Liver (tissue), 9 donors: ENCODE results near the gene CIB4. TPM values are rescaled to one million over a fixed set of nuclear protein-coding genes. Genes with fewer than 3 reads are reported as not detected.

ENCODE experiments used
- DNase-seq: peaks from one replicate; pipeline ENCODE4 v3.0.0-alpha.2; 2017; ENCODE audit warnings: low spot score
- H3K27ac ChIP-seq, 2 donors: one replicate each; pipeline ENCODE4 v1.7.0; 2013; ENCODE audit warnings: inconsistent platforms in 2 of 2, low read length in 2 of 2, control low read depth in 1 of 2, low read depth in 1 of 2, mild to moderate bottlenecking in 1 of 2
- H3K27me3 ChIP-seq, 4 donors: one replicate each; pipeline versions ENCODE4 v1.6.1 to v1.7.0; 2013; ENCODE audit warnings: low read length in 3 of 4, inconsistent platforms in 1 of 4, mild to moderate bottlenecking in 1 of 4, moderate library complexity in 1 of 4; ENCODE audit not compliant: control insufficient read depth in 4 of 4, insufficient read depth in 4 of 4
- H3K36me3 ChIP-seq, 4 donors: one replicate each; pipeline versions ENCODE4 v1.6.1 to v1.7.0; 2013; ENCODE audit warnings: low read length in 3 of 4, mild to moderate bottlenecking in 3 of 4, low read depth in 1 of 4, moderate library complexity in 1 of 4; ENCODE audit not compliant: control insufficient read depth in 4 of 4, insufficient read depth in 3 of 4
- H3K4me1 ChIP-seq, 4 donors: one replicate each; pipeline versions ENCODE4 v1.6.1 to v1.7.0; 2013; ENCODE audit warnings: low read length in 3 of 4, mild to moderate bottlenecking in 3 of 4, moderate library complexity in 1 of 4; ENCODE audit not compliant: control insufficient read depth in 4 of 4, insufficient read depth in 4 of 4
- H3K4me3 ChIP-seq, 3 donors: one replicate each; pipeline versions ENCODE4 v1.6.1 to v1.7.0; 2013; ENCODE audit warnings: low read length in 3 of 3, control low read depth in 1 of 3, low read depth in 1 of 3, mild to moderate bottlenecking in 1 of 3
- H3K9ac ChIP-seq, 2 donors: one replicate each; pipeline ENCODE4 v1.7.0; 2013; ENCODE audit warnings: low read length in 2 of 2, mild to moderate bottlenecking in 2 of 2, moderate library complexity in 2 of 2, control low read depth in 1 of 2, low read depth in 1 of 2
- H3K9me3 ChIP-seq, 4 donors: one replicate each; pipeline versions ENCODE4 v1.6.1 to v1.7.0; 2013; ENCODE audit warnings: low read length in 3 of 4; ENCODE audit not compliant: control insufficient read depth in 4 of 4
- EGR1 ChIP-seq, 2 donors: IDR thresholded peaks; 2 replicates each; pipeline ENCODE4 v1.6.1; 2016 to 2018; ENCODE audit warnings: antibody characterized with exemption in 2 of 2, low read depth in 2 of 2
- FOXA1 ChIP-seq: IDR thresholded peaks from 2 replicates; pipeline ENCODE4 v1.6.1; 2016; ENCODE audit warnings: antibody characterized with exemption
- FOXA2 ChIP-seq: IDR thresholded peaks from 2 replicates; pipeline ENCODE4 v1.6.1; 2016; ENCODE audit warnings: antibody characterized with exemption
- GABPA ChIP-seq, 2 donors: IDR thresholded peaks in 1 of 2; conservative IDR thresholded peaks in 1 of 2; 2 replicates each; pipeline ENCODE4 v1.6.1; 2016; ENCODE audit warnings: antibody characterized with exemption in 2 of 2, mild to moderate bottlenecking in 1 of 2, moderate library complexity in 1 of 2
- HNF4A ChIP-seq, 2 donors: conservative IDR thresholded peaks; 2 replicates each; pipeline ENCODE4 v1.6.1; 2016; ENCODE audit warnings: antibody characterized with exemption in 2 of 2, mild to moderate bottlenecking in 2 of 2
- HNF4G ChIP-seq: IDR thresholded peaks from 2 replicates; pipeline ENCODE4 v1.6.1; 2016; ENCODE audit warnings: antibody characterized with exemption
- JUND ChIP-seq, 2 donors: IDR thresholded peaks; 2 replicates each; pipeline ENCODE4 v1.6.1; 2016; ENCODE audit warnings: antibody characterized with exemption in 2 of 2
- NR2F2 ChIP-seq: IDR thresholded peaks from 2 replicates; pipeline ENCODE4 v1.6.1; 2016; ENCODE audit warnings: antibody characterized with exemption
- RAD21 ChIP-seq, 2 donors: IDR thresholded peaks; 2 replicates each; pipeline ENCODE4 v1.6.1; 2016; ENCODE audit warnings: antibody characterized with exemption in 2 of 2, mild to moderate bottlenecking in 2 of 2
- RXRA ChIP-seq, 2 donors: IDR thresholded peaks; 2 replicates each; pipeline ENCODE4 v1.6.1; 2017 to 2018; ENCODE audit warnings: antibody characterized with exemption in 2 of 2, mild to moderate bottlenecking in 1 of 2
- SP1 ChIP-seq: IDR thresholded peaks from 2 replicates; pipeline ENCODE4 v1.6.1; 2018; ENCODE audit warnings: antibody characterized with exemption, mild to moderate bottlenecking
- TAF1 ChIP-seq: conservative IDR thresholded peaks from 2 replicates; pipeline ENCODE4 v1.6.1; 2016; ENCODE audit warnings: antibody characterized with exemption, mild to moderate bottlenecking
- YY1 ChIP-seq: IDR thresholded peaks from 2 replicates; pipeline ENCODE4 v1.6.1; 2016; ENCODE audit warnings: antibody characterized with exemption, mild to moderate bottlenecking
- WGBS: extraction: QIAGEN DNeasy Blood & Tissue Kit; methylation state at CpG from one replicate; pipeline ENCODE4 v1.1.7; 2013; 5-methylcytosine and 5-hydroxymethylcytosine counted together
- polyA plus RNA-seq, 2 donors: library from polyadenylated mRNA; stranded (reverse) in 1 of 2; unstranded in 1 of 2; fragments of 200-250 nt in 1 of 2; fragments of >200 nt in 1 of 2; fragmentation: Nextera tagmentation in 1 of 2; extraction: Ambion mirVana in 1 of 2; gene quantifications; one replicate each; pipeline versions ENCODE4 v1.2.1 to v1.2.3, GENCODE V29; 2013 to 2015
- total RNA-seq, 2 donors: library from RNA; depleted of rRNA; stranded (reverse); fragments of >200 nt; gene quantifications; one replicate each; pipeline ENCODE4 v1.2.3, GENCODE V29; 2014
- TF ChIP-seq, protein P1 (sequence below): IDR thresholded peaks from 2 replicates; pipeline ENCODE4 v1.6.1; 2016; ENCODE audit warnings: antibody characterized with exemption
- TF ChIP-seq, protein P2 (sequence below): IDR thresholded peaks from 2 replicates; pipeline ENCODE4 v1.6.1; 2016; ENCODE audit warnings: antibody characterized with exemption
- TF ChIP-seq, protein P3 (sequence below): IDR thresholded peaks from 2 replicates; pipeline ENCODE4 v1.6.1; 2016; ENCODE audit warnings: antibody characterized with exemption, mild to moderate bottlenecking
- TF ChIP-seq, protein P4 (sequence below): IDR thresholded peaks from 2 replicates; pipeline ENCODE4 v1.6.1; 2016; ENCODE audit warnings: antibody characterized with exemption
- donor health status: healthy.
- donor health status: healthy.
- donor health status: healthy.
- donor health status: healthy.
- donor health status: healthy.

The CIB4 gene
- total and polyA plus RNA-seq, 4 donors, result not detected

DNA sequence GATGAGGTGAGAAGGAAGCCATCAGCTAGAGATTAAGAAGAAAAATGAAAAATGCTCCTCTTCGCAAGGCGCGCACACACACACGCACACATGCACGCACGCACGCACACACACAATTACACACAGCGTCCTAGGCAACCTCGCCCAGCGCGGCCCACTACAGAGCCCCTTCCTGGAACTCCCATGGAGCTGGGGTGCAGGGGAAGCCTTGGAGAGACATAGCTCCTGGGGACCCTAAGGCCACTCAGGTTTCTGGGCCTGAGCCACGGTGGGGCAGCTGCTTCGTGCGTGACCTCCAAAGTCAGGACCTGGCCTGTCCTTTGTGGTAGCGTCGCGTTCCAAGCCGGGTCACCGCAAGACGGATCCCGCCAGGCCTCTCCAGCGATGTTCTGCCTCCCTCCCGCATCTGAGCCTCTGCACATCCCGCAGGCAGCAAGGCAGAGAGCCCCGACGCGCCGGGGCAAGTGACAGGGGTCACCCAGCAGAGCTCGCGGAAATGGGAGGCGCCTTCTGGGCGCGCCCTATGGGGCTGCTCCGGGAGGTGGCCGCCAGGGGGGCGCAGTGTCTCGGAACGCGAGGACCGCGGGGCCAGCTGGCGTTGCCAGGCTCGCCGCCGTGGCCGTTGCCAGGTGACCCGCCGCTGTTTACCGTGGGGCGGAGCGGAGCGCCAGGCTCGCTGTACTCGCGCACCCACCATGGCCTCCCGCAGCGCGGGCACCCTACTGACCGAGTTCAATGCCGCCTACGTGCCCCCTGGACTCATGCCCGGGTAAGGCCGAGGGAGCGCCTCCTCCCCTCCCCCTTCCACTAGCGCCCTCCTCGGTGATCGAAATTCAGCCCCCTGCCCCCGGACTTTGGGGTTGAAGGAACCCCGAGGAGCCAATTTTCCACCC, 79.0 kb downstream of the CIB4 start:
- no peak overlapping the region for H3K9ac ChIP-seq
- H3K9me3 ChIP-seq, result no peaks in the 10 kb centered on the region
- WGBS, result 17% methylated on average over 69 of the region's 69 CpGs
- no peak for DNase-seq
- H3K36me3 ChIP-seq, result no peaks in the 10 kb centered on the region
- peaks cover 0 to 13% (median 10%) of the 10 kb centered on the region in 4 donors for H3K4me1 ChIP-seq
- peaks cover 0 to 3% (median under 1%) of the 10 kb centered on the region in 4 donors for H3K27me3 ChIP-seq
- H3K27ac ChIP-seq, result no peak overlapping the region
- TF ChIP-seq JUND (IDR thresholded peaks at IDR 0.05) (no peak), EGR1 (IDR thresholded peaks at IDR 0.05; ENCODE audit: low read depth in 2 of 2) (no peak), SP1 (no peak), FOXA1 (peak; percentile 15), RXRA (IDR thresholded peaks at IDR 0.05) (no peak), NR2F2 (no peak), TAF1 (no peak), FOXA2 (no peak), HNF4G (no peak), YY1 (peak; percentile 53), HNF4A (conservative IDR thresholded peaks at IDR 0.05) (no peak)
- TF ChIP-seq, protein P1, sequence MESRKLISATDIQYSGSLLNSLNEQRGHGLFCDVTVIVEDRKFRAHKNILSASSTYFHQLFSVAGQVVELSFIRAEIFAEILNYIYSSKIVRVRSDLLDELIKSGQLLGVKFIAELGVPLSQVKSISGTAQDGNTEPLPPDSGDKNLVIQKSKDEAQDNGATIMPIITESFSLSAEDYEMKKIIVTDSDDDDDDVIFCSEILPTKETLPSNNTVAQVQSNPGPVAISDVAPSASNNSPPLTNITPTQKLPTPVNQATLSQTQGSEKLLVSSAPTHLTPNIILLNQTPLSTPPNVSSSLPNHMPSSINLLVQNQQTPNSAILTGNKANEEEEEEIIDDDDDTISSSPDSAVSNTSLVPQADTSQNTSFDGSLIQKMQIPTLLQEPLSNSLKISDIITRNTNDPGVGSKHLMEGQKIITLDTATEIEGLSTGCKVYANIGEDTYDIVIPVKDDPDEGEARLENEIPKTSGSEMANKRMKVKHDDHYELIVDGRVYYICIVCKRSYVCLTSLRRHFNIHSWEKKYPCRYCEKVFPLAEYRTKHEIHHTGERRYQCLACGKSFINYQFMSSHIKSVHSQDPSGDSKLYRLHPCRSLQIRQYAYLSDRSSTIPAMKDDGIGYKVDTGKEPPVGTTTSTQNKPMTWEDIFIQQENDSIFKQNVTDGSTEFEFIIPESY, result no peak
- TF ChIP-seq, protein P2, sequence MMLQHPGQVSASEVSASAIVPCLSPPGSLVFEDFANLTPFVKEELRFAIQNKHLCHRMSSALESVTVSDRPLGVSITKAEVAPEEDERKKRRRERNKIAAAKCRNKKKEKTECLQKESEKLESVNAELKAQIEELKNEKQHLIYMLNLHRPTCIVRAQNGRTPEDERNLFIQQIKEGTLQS, result no peak
- TF ChIP-seq, protein P3, sequence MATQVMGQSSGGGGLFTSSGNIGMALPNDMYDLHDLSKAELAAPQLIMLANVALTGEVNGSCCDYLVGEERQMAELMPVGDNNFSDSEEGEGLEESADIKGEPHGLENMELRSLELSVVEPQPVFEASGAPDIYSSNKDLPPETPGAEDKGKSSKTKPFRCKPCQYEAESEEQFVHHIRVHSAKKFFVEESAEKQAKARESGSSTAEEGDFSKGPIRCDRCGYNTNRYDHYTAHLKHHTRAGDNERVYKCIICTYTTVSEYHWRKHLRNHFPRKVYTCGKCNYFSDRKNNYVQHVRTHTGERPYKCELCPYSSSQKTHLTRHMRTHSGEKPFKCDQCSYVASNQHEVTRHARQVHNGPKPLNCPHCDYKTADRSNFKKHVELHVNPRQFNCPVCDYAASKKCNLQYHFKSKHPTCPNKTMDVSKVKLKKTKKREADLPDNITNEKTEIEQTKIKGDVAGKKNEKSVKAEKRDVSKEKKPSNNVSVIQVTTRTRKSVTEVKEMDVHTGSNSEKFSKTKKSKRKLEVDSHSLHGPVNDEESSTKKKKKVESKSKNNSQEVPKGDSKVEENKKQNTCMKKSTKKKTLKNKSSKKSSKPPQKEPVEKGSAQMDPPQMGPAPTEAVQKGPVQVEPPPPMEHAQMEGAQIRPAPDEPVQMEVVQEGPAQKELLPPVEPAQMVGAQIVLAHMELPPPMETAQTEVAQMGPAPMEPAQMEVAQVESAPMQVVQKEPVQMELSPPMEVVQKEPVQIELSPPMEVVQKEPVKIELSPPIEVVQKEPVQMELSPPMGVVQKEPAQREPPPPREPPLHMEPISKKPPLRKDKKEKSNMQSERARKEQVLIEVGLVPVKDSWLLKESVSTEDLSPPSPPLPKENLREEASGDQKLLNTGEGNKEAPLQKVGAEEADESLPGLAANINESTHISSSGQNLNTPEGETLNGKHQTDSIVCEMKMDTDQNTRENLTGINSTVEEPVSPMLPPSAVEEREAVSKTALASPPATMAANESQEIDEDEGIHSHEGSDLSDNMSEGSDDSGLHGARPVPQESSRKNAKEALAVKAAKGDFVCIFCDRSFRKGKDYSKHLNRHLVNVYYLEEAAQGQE, result no peak
- peak overlapping the region in 1 of 3 donors; percentile 29 for H3K4me3 ChIP-seq

DNA sequence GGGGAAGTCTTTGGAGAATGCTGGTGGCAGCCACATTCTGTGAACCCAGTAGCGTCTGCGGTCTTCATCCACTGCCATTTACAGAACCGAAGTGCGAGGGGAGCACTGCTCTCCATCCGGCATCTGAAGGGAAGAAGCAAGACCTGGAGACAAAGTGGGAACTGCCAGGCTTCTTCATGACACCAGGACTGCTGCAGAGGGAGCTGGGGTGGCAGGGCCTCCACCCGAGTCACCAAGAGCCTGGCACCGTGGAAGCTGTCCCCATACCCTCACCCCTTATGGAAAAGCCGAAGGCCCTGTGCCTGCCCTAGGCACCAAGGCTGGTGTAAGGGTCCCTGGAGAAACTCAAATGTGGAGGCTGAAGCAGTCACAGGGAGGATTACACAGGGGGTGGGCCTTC, 79.8 kb downstream of the CIB4 start:
- H3K9ac ChIP-seq, result no peak overlapping the region
- no peaks in the 10 kb centered on the region for H3K9me3 ChIP-seq
- H3K27me3 ChIP-seq, result peaks cover 0 to 3% (median under 1%) of the 10 kb centered on the region in 4 donors
- no peak for DNase-seq
- H3K4me1 ChIP-seq, result peaks cover 0 to 13% (median 10%) of the 10 kb centered on the region in 4 donors
- H3K27ac ChIP-seq, result no peak overlapping the region
- no peaks in the 10 kb centered on the region for H3K36me3 ChIP-seq
- 96% methylated on average over 8 of the region's 8 CpGs for WGBS
- H3K4me3 ChIP-seq, result no peak overlapping the region
- TF ChIP-seq GABPA (IDR thresholded peaks at IDR 0.05 in 1 of 2, conservative IDR thresholded peaks at IDR 0.05 in 1 of 2) (no peak), HNF4A (conservative IDR thresholded peaks at IDR 0.05) (no peak), YY1 (no peak), RAD21 (IDR thresholded peaks at IDR 0.05) (no peak), SP1 (no peak), HNF4G (no peak), FOXA1 (no peak), TAF1 (no peak), NR2F2 (no peak), FOXA2 (no peak), RXRA (IDR thresholded peaks at IDR 0.05) (no peak), JUND (IDR thresholded peaks at IDR 0.05) (no peak)
- TF ChIP-seq, protein P4, sequence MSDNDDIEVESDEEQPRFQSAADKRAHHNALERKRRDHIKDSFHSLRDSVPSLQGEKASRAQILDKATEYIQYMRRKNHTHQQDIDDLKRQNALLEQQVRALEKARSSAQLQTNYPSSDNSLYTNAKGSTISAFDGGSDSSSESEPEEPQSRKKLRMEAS, result no peak
- TF ChIP-seq, protein P1, result no peak
- TF ChIP-seq, protein P3, result no peak
